Panc1 (cell line): ENCODE results near the gene NEURL4.

Source experiments
- POLR2AphosphoS5 ChIP-seq: IDR thresholded peaks from 2 replicates; pipeline ENCODE4 v1.6.1; 2012; ENCODE audit warnings: mild to moderate bottlenecking, low read depth, low read length, moderate library complexity
- REST ChIP-seq, 2 experiments: IDR thresholded peaks; 2 replicates each; pipeline ENCODE4 v1.6.1; 2011 to 2012; ENCODE audit warnings: low read depth in 2 of 2, control low read depth in 1 of 2, low read length in 1 of 2, mild to moderate bottlenecking in 1 of 2, moderate library complexity in 1 of 2; ENCODE audit not compliant: insufficient read depth in 1 of 2
- TF ChIP-seq, protein P1 (sequence below): fragments of 450-650 bp; IDR thresholded peaks from 2 replicates; pipeline ENCODE4 v1.5.1; 2017; ENCODE audit warnings: mild to moderate bottlenecking

- TF ChIP-seq POLR2AphosphoS5 (no peak), REST (IDR thresholded peaks at IDR 0.05; ENCODE audit: insufficient read depth in 1 of 2, low read depth in 2 of 2, low read length in 1 of 2) (no peak)
- TF ChIP-seq, protein P1, sequence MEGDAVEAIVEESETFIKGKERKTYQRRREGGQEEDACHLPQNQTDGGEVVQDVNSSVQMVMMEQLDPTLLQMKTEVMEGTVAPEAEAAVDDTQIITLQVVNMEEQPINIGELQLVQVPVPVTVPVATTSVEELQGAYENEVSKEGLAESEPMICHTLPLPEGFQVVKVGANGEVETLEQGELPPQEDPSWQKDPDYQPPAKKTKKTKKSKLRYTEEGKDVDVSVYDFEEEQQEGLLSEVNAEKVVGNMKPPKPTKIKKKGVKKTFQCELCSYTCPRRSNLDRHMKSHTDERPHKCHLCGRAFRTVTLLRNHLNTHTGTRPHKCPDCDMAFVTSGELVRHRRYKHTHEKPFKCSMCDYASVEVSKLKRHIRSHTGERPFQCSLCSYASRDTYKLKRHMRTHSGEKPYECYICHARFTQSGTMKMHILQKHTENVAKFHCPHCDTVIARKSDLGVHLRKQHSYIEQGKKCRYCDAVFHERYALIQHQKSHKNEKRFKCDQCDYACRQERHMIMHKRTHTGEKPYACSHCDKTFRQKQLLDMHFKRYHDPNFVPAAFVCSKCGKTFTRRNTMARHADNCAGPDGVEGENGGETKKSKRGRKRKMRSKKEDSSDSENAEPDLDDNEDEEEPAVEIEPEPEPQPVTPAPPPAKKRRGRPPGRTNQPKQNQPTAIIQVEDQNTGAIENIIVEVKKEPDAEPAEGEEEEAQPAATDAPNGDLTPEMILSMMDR: no peak
These were observed 37.9 kb upstream of the NEURL4 start for GRCh38 chr17:7367083-7367482.
